DND-41 (cell line): Measurements from ENCODE around the gene LAMA2.

Experiments
- CTCF ChIP-seq: IDR thresholded peaks from 2 replicates; pipeline ENCODE4 v1.5.1; 2012; ENCODE audit warnings: borderline replicate concordance, low read length, moderate library complexity, mild to moderate bottlenecking; ENCODE audit not compliant: poor library complexity, severe bottlenecking; ENCODE audit errors: extremely low read depth
- EZH2 ChIP-seq: IDR thresholded peaks from 3 replicates; pipeline ENCODE4 v1.6.1; 2012; ENCODE audit warnings: borderline replicate concordance, low read depth, mild to moderate bottlenecking, moderate library complexity, low read length, inconsistent platforms; ENCODE audit not compliant: severe bottlenecking

GRCh38 chr6:129009851-129010250 lies 126.9 kb downstream of the LAMA2 start:
- TF ChIP-seq CTCF (no peak), EZH2 (no peak)
